Neuronal stem cell (in vitro differentiated cells): ENCODE results near the gene APOL3.
"Not testable (repeated sequence)": the region's sequence is repeated elsewhere in the genome, so short reads cannot be mapped to it uniquely, and the experiment has no call there.

Source experiments
- DNase-seq: peaks from one replicate; pipeline ENCODE4 v3.0.0-alpha.2; 2013; ENCODE audit warnings: low spot score
- H2AFZ ChIP-seq: one replicate; pipeline ENCODE4 v1.6.1; 2013; ENCODE audit warnings: mild to moderate bottlenecking, low read length, inconsistent platforms
- H2AK5ac ChIP-seq: 2 replicates; pipeline ENCODE4 v1.6.1; 2013; ENCODE audit warnings: low read depth, mild to moderate bottlenecking, inconsistent platforms, low read length, moderate library complexity, mixed read lengths
- H2BK120ac ChIP-seq: 2 replicates; pipeline ENCODE4 v1.6.1; 2013; ENCODE audit warnings: low read depth, mild to moderate bottlenecking, inconsistent platforms, low read length, moderate library complexity, mixed read lengths
- H2BK12ac ChIP-seq: one replicate; pipeline ENCODE4 v1.6.1; 2013; ENCODE audit warnings: low read length, inconsistent platforms
- H2BK15ac ChIP-seq: 2 replicates; pipeline ENCODE4 v1.6.1; 2013; ENCODE audit warnings: mild to moderate bottlenecking, low read length, inconsistent platforms, mixed read lengths
- H2BK5ac ChIP-seq: one replicate; pipeline ENCODE4 v1.6.1; 2013; ENCODE audit warnings: inconsistent platforms, mild to moderate bottlenecking, low read length, moderate library complexity
- H3K14ac ChIP-seq: one replicate; pipeline ENCODE4 v1.6.1; 2013; ENCODE audit warnings: low read length, inconsistent platforms
- H3K18ac ChIP-seq: 2 replicates; pipeline ENCODE4 v1.6.1; 2013; ENCODE audit warnings: low read length, inconsistent platforms
- H3K23ac ChIP-seq: 2 replicates; pipeline ENCODE4 v1.6.1; 2013; ENCODE audit warnings: low read depth, mild to moderate bottlenecking, mixed read lengths, low read length, inconsistent platforms; ENCODE audit not compliant: poor library complexity
- H3K27ac ChIP-seq: replicated peaks from 3 replicates; pipeline ENCODE4 v1.5.1; 2013; ENCODE audit warnings: low read length, inconsistent platforms
- H3K27me3 ChIP-seq, 3 experiments: 2 replicates each; pipeline ENCODE4 v1.6.1; 2013; ENCODE audit warnings: low read length in 3 of 3, mild to moderate bottlenecking in 2 of 3, inconsistent platforms in 1 of 3, low read depth in 1 of 3, mixed read lengths in 1 of 3, moderate library complexity in 1 of 3; ENCODE audit not compliant: control insufficient read depth in 3 of 3, insufficient read depth in 3 of 3
- H3K36me3 ChIP-seq, 2 donors: replicated peaks in 1 of 2; 2 replicates each; pipeline ENCODE4 v1.6.1; 2013; ENCODE audit warnings: low read length in 2 of 2; ENCODE audit not compliant: control insufficient read depth in 2 of 2, insufficient read depth in 2 of 2
- H3K4ac ChIP-seq: 2 replicates; pipeline ENCODE4 v1.6.1; 2013; ENCODE audit warnings: inconsistent platforms, mild to moderate bottlenecking, low read length, moderate library complexity
- H3K4me1 ChIP-seq, 2 donors: 1 replicate in 1 of 2; 2 replicates in 1 of 2; pipeline ENCODE4 v1.6.1; 2013; ENCODE audit warnings: low read length in 2 of 2, low read depth in 1 of 2; ENCODE audit not compliant: control insufficient read depth in 2 of 2, insufficient read depth in 1 of 2
- H3K4me2 ChIP-seq: one replicate; pipeline ENCODE4 v1.6.1; 2013; ENCODE audit warnings: mild to moderate bottlenecking, low read length, inconsistent platforms; ENCODE audit not compliant: insufficient read depth, poor library complexity, severe bottlenecking
- H3K4me3 ChIP-seq, 2 donors: 2 replicates each; pipeline ENCODE4 v1.5.1; 2013; ENCODE audit warnings: low read length in 2 of 2, mild to moderate bottlenecking in 2 of 2, inconsistent platforms in 1 of 2, moderate library complexity in 1 of 2
- H3K79me1 ChIP-seq: one replicate; pipeline ENCODE4 v1.6.1; 2013; ENCODE audit warnings: low read depth, mild to moderate bottlenecking, inconsistent platforms, low read length, moderate library complexity
- H3K9ac ChIP-seq: one replicate; pipeline ENCODE4 v1.6.1; 2013; ENCODE audit warnings: mild to moderate bottlenecking, low read depth, low read length, inconsistent platforms; ENCODE audit not compliant: poor library complexity
- H3K9me3 ChIP-seq, 2 donors: replicated peaks in 1 of 2; 2 replicates each; pipeline versions ENCODE3 to v1.6.1; 2013; ENCODE audit warnings: low read length in 2 of 2, mild to moderate bottlenecking in 2 of 2, inconsistent platforms in 1 of 2, low read depth in 1 of 2, mixed read lengths in 1 of 2, moderate library complexity in 1 of 2; ENCODE audit not compliant: control insufficient read depth in 2 of 2, insufficient read depth in 1 of 2
- H4K8ac ChIP-seq: one replicate; pipeline ENCODE4 v1.6.1; 2013; ENCODE audit warnings: low read depth, mild to moderate bottlenecking, inconsistent platforms, low read length, moderate library complexity
- H4K91ac ChIP-seq: one replicate; pipeline ENCODE4 v1.6.1; 2013; ENCODE audit warnings: low read length, low read depth, mild to moderate bottlenecking, inconsistent platforms; ENCODE audit not compliant: poor library complexity
- WGBS, 2 donors: extraction: QIAGEN DNeasy Blood & Tissue Kit; methylation state at CpG; one replicate each; pipeline ENCODE4 v1.1.7; 2013; ENCODE audit warnings: missing lambda C conversion rate in 2 of 2, mixed read lengths in 1 of 2; ENCODE audit not compliant: insufficient read length in 2 of 2, insufficient replicate concordance in 1 of 2; ENCODE audit errors: extremely low coverage in 2 of 2; 5-methylcytosine and 5-hydroxymethylcytosine counted together

Gene APOL3

DNA sequence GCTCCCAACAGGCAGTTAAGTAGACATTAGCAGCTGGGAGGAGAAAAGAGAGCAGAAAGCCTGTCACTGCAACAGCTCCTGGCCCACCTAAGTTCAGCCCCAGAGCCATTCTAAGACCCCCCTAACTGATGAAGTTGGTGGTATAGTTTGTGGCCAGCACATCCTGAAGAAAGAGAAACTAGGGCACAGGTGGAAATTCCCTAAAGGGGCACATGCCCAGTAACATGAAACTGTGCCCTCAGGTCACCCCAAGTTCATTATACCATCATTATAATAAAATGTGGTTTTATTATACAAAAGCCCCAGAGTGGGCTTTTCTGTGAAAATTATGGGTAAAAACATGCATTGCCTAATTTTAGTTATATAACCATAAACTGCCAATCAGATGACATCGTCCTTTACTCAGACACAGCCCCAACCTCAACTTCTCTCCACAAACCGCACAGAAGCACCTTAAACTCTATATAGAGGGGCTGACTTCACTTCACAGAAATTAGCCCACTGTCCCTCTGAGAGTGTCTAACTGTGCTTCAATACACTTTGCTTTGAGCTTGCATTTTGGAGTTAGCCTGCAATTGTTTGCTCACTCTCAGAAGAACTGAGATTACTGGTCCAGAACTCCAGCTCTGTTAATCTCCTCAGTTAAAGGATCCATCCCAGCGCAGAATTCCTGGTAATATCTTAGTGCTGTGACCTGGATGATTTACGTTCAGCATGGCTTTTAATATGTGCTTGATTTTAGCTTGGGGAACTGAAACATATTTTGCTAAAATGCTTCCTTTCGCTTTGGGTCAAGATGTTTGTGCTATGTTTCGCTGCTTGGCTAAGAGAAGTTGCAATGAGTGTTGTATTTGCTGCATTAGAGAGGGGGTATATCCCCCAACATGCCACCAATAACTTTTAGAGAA lies 1.8 kb upstream of the APOL3 start:
- Histone ChIP-seq H3K14ac (no peak overlapping the region), H3K9me3 (no peaks in the 10 kb centered on the region), H3K79me1 (no peaks in the 10 kb centered on the region), H3K18ac (no peak overlapping the region), H2AK5ac (no peak overlapping the region), H2BK5ac (no peak overlapping the region), H4K91ac (no peak overlapping the region), H3K27me3 (peaks cover 0 to 41% (median 0%) of the 10 kb centered on the region in 3 experiments), H3K4me2 (no peak overlapping the region), H3K36me3 (no peaks in the 10 kb centered on the region), H3K4ac (no peak overlapping the region), H3K23ac (no peak overlapping the region), H2AFZ (no peak overlapping the region), H3K27ac (no peak overlapping the region), H4K8ac (no peak overlapping the region), H2BK12ac (no peak overlapping the region), H3K4me3 (no peak overlapping the region), H2BK120ac (no peak overlapping the region), H2BK15ac (no peak overlapping the region), H3K9ac (no peak overlapping the region), H3K4me1 (peaks cover 4 to 8% of the 10 kb centered on the region in 2 donors)
- no CpG with 5 or more reads among the region's 6 CpGs for WGBS, 2 donors
- no peak for DNase-seq

DNA sequence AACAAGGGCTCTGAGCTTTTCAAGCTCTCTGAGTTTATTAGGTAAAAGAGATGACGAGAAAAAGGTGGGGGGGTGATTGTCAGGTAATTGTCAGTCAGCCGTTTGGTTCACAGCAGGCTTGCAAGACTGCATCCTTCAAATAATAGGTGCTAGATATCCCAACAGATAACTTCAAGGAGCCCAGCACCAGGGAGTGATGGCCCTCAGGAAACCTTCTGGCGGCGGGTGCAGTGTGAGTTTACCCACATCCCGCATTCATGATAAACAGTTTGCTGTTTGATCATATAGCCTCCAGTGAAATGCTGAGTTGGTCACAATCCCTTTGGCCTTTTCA lies 1.2 kb upstream of the APOL3 start:
- no CpG with 5 or more reads among the region's 5 CpGs for WGBS, 2 donors
- H2AFZ ChIP-seq, H2AK5ac ChIP-seq, H3K18ac ChIP-seq, H4K8ac ChIP-seq, H2BK15ac ChIP-seq, H3K23ac ChIP-seq, H3K4me3 ChIP-seq, H3K79me1 ChIP-seq, DNase-seq, H2BK5ac ChIP-seq, H3K4ac ChIP-seq, H3K9ac ChIP-seq, H4K91ac ChIP-seq, H3K14ac ChIP-seq, H3K9me3 ChIP-seq, H3K36me3 ChIP-seq, H3K27ac ChIP-seq, H3K4me2 ChIP-seq, H2BK120ac ChIP-seq, H2BK12ac ChIP-seq: not testable (repeated sequence)
- Histone ChIP-seq H3K4me1 (peaks cover 6 to 13% of the 10 kb centered on the region in 2 donors), H3K27me3 (peaks cover 0 to 40% (median 0%) of the 10 kb centered on the region in 3 experiments)

GRCh38 chr22:36156515-36157419 lies 3.8 kb downstream of the APOL3 start:
- Histone ChIP-seq H2AK5ac (no peak overlapping the region), H3K14ac (no peak overlapping the region), H3K4me1 (peaks cover 12 to 18% of the 10 kb centered on the region in 2 donors), H3K18ac (peak overlapping the region; percentile 36), H2BK5ac (no peak overlapping the region), H3K4me2 (no peak overlapping the region), H2BK15ac (no peak overlapping the region), H4K8ac (no peak overlapping the region), H2BK12ac (no peak overlapping the region), H3K36me3 (no peaks in the 10 kb centered on the region), H3K9me3 (no peaks in the 10 kb centered on the region), H2AFZ (peak overlapping the region; percentile 90), H3K23ac (no peak overlapping the region), H3K4ac (no peak overlapping the region), H3K27me3 (peaks cover 0 to 6% (median 0%) of the 10 kb centered on the region in 3 experiments), H4K91ac (no peak overlapping the region), H3K9ac (no peak overlapping the region), H3K27ac (no peak overlapping the region), H3K4me3 (peak overlapping the region in 1 of 2 donors; percentile 13), H2BK120ac (no peak overlapping the region), H3K79me1 (no peaks in the 10 kb centered on the region)
- no peak for DNase-seq
- no CpG with 5 or more reads among the region's 15 CpGs for WGBS, 2 donors

- Histone ChIP-seq H3K23ac (no peak overlapping the region), H3K14ac (no peak overlapping the region), H4K8ac (no peak overlapping the region), H2BK5ac (no peak overlapping the region), H4K91ac (no peak overlapping the region), H2BK120ac (no peak overlapping the region), H3K9ac (no peak overlapping the region), H3K36me3 (no peaks in the 10 kb centered on the region), H3K27me3 (peaks cover 0 to 2% (median 0%) of the 10 kb centered on the region in 3 experiments), H2BK12ac (no peak overlapping the region), H3K18ac (no peak overlapping the region), H3K4ac (no peak overlapping the region), H2AK5ac (no peak overlapping the region), H2BK15ac (no peak overlapping the region), H3K4me2 (no peak overlapping the region), H3K9me3 (no peaks in the 10 kb centered on the region), H2AFZ (peak overlapping the region; percentile 90), H3K27ac (no peak overlapping the region), H3K79me1 (no peaks in the 10 kb centered on the region), H3K4me3 (no peak overlapping the region), H3K4me1 (peaks cover 12 to 18% of the 10 kb centered on the region in 2 donors)
- DNase-seq: no peak
- WGBS, 2 donors: no CpG with 5 or more reads among the region's 8 CpGs
Observed at GRCh38 chr22:36156119-36156514, 4.4 kb downstream of the APOL3 start.
